Measurements from ENCODE around the gene ITPRID2.
"Not testable (repeated sequence)": the region's sequence is repeated elsewhere in the genome, so short reads cannot be mapped to it uniquely, and the experiment has no call there.

Gene ITPRID2

DNA sequence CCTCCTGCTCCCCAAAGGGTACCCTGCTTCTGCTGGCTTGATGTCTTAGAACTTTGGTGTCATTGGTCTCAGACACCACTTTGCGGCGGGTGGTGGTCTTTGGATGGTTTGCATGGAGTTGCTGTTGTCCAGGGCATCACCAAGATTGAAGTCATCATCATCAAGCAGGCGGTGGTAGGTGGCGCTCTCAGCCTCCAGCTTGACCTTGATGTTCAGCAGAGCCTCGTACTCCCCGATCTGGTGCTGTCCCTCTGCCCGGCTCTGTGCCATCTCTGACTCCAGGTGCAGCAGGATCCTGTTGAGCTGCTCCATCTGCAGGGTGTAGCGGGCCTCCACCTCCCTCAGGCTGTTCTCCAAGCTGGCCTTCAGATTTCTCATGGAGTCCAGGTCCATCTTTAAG is 69.6 kb downstream of the ITPRID2 start:
- not testable (repeated sequence) for DNase-seq

DNA sequence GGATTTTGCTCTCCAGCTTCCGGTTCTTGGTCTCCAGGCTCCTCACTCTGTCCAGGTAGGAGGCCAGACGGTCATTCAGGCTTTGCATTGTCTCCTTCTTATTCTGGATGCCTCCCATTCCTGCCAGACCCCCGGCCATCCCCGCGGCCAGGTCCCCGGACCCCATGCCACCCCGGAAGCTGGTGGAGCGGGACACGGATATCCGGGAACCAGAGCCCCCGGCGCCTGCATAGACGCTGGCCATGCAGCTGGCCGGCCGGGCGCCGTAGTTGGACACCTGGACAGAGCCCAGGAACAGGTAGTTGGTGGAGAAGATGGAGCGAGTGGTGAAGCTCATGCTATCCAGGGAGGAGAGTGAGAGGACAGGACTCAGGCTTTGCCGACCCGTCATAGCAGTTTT is 70.6 kb downstream of the ITPRID2 start:
- DNase-seq, result no peak

DNA sequence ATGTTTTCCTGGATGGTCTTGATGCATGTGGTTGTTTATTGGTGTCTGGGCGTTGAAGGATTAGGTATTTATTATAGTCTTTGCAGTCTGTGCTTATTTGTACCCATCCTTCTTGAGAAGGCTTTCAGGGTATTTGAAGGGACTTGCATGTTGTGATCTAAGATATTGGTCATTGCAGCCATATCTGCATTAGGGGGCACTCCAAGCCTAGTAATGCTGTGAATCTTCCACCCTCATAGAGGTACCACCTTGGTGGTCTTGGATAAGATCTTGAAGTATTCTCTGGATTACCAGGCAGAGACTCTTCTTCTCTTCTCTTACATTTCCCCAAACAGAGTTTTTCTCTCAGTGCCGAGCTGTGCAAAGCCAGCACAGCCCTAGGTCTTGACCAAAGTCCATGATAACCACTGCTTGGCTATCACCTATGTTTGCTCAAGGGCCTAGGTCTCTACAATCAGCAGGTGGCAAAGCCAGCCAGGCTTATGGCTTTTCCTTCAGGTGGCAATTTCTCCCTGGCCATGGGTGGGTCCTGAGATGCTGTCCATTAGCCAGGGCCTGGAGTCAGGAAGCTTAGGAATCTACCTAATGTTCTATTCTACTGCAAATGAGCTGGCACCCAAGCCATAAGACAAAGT is 78.7 kb downstream of the ITPRID2 start:
- no peak for DNase-seq

DNA sequence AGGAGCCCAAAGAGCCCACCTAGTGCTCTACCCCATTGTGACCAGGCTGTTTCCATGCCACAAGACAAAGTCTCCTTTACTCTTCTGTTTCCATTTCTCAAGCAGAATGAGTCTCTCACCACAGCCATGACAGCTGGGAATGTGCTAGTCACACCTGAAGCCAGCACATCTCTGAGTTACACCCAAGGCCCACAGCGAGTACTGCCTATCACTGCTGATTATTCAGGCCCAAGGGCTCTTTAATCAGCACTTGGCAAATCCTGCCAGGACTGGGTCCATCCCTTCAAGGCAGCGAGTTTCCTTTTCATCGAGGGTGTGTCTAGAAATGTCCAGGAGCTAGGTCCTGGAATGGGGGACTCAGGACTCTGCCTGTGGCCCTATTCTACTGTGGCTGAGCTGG is 79.5 kb downstream of the ITPRID2 start:
- no peak for DNase-seq

DNA sequence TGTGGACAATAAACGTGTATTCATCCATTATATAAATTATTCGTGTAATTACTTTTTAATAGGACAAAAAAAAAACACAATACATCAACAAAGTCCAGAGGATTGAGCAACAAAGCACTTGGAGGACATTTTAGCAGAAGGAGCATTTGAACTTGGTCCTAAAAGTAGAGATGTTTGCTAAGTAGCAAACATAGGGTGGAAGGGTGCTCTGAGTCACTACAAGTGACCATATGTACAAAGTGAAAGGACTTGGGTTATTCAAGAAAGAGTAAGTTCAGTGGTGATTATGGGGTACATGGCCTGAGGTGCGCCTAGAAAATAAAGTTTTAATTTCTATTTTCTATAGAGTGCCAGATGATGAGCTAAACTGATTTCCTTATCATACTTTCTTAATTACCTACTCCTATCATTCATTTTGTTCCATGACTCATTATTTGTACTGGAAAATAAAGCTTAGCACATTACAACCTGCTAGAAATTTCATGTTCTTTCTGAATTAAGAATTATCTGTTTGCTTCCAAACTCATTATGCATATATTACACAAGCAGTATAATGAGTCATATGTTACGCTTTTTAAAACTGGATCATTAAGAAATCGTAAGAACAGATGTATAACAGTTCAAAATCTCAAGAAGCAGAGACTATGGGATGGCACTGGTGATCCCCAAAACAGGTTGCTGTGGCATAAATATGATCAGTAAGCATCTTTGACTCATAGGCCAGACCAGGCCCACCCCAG is 81.1 kb downstream of the ITPRID2 start:
- DNase-seq, result no peak

DNA sequence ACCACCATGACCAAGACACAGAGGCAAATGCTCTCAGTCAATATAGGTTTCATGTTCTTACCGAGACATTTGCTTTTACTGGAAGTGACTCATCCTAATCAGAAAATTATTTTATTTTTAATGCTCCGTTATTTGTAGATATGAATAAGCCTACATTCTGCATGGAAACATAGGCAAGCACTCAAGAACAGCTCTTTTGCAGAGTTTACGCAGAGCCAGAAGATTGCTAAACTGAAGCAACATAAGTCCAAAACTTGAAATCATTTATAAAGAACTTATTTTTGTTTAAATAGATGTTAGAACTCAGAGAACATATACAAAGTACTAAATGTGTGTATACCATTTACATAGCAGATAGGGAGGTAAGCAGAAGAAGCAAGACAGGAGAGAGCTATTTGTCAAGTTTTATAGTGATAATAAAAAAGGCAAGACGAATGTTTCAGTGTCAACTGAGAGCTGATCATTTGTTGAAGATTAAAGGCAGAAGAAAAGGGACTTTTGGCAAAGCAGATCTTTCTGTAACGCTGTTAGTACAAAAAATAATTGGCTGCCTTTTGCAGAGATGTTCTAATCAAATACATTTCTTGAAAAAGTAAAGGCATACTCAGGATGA is 81.7 kb downstream of the ITPRID2 start:
- DNase-seq, result no peak

DNA sequence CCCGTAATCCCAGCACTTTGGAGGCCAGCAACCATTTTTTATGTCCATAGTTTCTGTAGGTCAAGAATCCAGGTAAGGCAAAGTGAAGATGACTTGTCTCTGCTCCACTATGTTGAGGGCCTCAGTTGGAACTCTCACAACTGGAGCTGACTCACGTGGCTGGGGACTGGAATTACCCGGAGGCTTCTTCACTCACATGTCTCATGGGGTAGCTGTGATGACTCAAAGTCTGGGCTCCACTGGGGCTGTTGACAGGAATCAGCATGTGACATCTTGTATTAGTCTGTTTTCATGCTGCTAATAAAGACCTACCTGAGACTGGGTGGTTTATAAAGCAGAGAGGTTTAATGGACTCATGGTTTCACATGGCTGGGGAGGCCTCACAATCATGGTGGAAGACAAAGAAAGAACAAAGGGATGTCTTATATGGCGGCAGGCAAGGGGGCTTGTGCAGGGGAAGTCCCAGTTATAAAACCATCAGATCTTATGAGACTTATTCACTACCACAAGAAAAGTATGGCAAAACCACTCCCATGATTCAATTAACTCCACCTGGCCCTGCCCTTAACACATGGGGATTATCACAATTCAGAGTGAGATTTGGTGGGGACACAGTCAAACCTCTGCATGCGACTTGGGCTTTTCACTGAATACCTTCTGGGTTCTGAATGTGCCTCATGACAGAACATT is 86.3 kb downstream of the ITPRID2 start:
- DNase-seq, result no peak

DNA sequence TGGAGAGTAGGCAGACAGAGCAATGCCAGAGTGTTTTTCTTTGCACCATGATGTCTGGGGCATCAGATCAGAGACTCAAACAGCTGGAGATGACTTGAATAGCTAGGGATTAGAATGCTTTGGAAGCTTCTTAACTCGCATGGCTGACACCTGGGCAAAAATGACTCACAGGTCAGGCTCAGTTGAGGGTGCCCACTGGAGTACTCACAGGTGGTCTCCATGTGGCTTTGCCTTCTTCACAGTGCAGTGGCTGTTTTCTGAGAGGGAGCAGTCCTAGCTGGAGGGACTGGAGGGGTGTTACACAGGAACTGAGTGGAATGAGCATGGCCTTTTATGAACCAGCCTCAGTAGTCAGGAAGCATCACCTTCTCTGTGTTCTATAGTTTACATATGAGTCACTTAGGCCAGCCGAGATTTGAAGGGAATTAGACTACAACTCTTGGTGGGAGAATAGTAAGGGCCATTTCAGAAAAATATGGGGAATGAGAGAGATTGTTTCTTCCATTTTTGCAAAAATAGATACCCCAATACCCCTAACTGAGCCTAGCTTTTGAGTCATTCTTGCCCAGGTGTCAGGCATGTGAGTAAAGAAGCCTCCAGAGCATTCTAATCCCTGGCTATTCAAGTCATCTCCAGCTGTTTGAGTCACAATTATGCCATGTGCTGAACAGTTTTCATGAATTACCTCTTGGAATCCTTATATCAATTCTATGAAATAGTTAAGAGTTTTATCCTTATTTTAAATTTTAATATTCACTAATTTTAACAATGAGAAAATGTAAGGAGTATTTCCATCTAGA is 87.0 kb downstream of the ITPRID2 start:
- no peak for DNase-seq

Data from CD4-positive, alpha-beta T cell treated with Interleukin-10 for 1 hour (primary cell).